ENCODE measurements around the gene DHRSX. TPM values are rescaled to one million over a fixed set of nuclear protein-coding genes. Genes with fewer than 3 reads are reported as not detected.

Gene DHRSX
- total and polyA plus RNA-seq, 12 donors: 6.4 to 68.6 (median 27.7) TPM

GRCh38 chrX:2426289-2426882 lies 74.4 kb downstream of the DHRSX start:
- TF ChIP-seq POLR2A (IDR thresholded peaks at IDR 0.05): no peak
- no peak for TF ChIP-seq CTCF (IDR thresholded peaks at IDR 0.05)
- no peak overlapping the region for H3K4me3 ChIP-seq
- intact Hi-C loops (cut with DNase I): no loop called here
- H3K36me3 ChIP-seq (replicated peaks in 1 of 2): peaks cover 0 to 4% of the 10 kb centered on the region in 2 donors
- H3K27ac ChIP-seq: no peak overlapping the region
- no peaks in the 10 kb centered on the region for H3K4me1 ChIP-seq (replicated peaks in 1 of 2)
- no peaks in the 10 kb centered on the region for H3K27me3 ChIP-seq
- no peaks in the 10 kb centered on the region for H3K9me3 ChIP-seq (replicated peaks in 1 of 3)
- DNase-seq: no peak

- DNase-seq: no peak
- peaks cover 0 to 4% of the 10 kb centered on the region in 2 donors for H3K36me3 ChIP-seq (replicated peaks in 1 of 2)
- 91 to 99% (median 95%) methylated on average over 13 of the region's 13 CpGs for WGBS, 4 donors
Measured at GRCh38 chrX:2425286-2426071, 75.3 kb downstream of the DHRSX start.

DNA sequence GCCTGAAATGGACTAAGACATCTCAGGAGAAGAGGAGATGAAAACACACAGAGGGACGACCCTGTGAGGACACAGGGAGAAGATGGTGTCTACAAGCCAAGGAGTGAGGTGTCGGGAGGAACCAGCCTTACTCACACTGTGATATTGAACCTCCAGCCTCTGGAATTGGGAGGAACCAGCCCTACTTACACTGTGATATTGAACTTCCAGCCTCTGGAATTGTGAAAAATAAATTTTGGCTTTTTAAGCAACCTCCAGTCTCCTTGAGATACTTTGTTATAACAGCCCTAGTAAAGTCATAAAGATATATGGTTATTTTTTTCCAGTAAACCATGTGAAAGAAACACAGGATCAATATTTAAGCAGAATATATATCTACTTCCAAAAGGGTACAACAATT lies 76.5 kb downstream of the DHRSX start:
- 89 to 95% (median 90%) methylated on average over 2 of the region's 2 CpGs for WGBS, 4 donors
- intact Hi-C loops (cut with DNase I): no loop called here
- no peaks in the 10 kb centered on the region for H3K4me1 ChIP-seq (replicated peaks in 1 of 2)
- TF ChIP-seq CTCF (IDR thresholded peaks at IDR 0.05) (no peak), POLR2A (IDR thresholded peaks at IDR 0.05) (no peak)
- H3K36me3 ChIP-seq (replicated peaks in 1 of 2): peaks cover 0 to 4% of the 10 kb centered on the region in 2 donors
- no peaks in the 10 kb centered on the region for H3K27me3 ChIP-seq
- H3K27ac ChIP-seq: no peak overlapping the region
- no peak for DNase-seq
- H3K4me3 ChIP-seq: no peak overlapping the region
- H3K9me3 ChIP-seq (replicated peaks in 1 of 3): no peaks in the 10 kb centered on the region

More at GRCh38 chrX:2425286-2426071, 75.3 kb downstream of the DHRSX start:
- Histone ChIP-seq H3K9me3 (replicated peaks in 1 of 3) (no peaks in the 10 kb centered on the region), H3K27me3 (no peaks in the 10 kb centered on the region), H3K4me1 (replicated peaks in 1 of 2) (no peaks in the 10 kb centered on the region), H3K27ac (no peak overlapping the region), H3K4me3 (no peak overlapping the region)
- TF ChIP-seq POLR2A (IDR thresholded peaks at IDR 0.05) (no peak), CTCF (IDR thresholded peaks at IDR 0.05) (no peak)
- intact Hi-C loops (cut with DNase I): no loop called here

DNA sequence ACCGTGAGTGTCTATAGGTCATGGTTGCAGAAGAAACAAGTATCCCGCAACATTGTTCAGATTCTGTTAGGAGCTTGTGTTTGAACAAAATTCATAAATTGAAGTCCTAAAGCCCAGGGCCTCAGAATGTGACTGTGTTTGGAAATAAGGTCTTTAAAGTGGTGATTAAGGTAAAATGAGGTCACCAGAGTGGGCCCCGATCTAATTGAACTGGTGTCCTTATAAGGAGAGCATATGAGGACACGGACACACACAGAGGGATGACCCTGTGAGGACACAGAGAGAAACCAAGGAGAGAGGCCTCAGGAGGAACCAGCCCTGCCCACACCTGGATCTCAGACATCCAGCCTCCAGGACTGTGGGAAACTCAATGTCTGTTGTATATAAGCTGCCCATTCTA lies 76.9 kb downstream of the DHRSX start:
- no peak for TF ChIP-seq POLR2A (IDR thresholded peaks at IDR 0.05)
- no peak for TF ChIP-seq CTCF (IDR thresholded peaks at IDR 0.05)
- Histone ChIP-seq H3K36me3 (replicated peaks in 1 of 2) (peaks cover 0 to 4% of the 10 kb centered on the region in 2 donors), H3K4me1 (replicated peaks in 1 of 2) (no peaks in the 10 kb centered on the region), H3K27me3 (no peaks in the 10 kb centered on the region), H3K9me3 (replicated peaks in 1 of 3) (no peaks in the 10 kb centered on the region), H3K4me3 (no peak overlapping the region), H3K27ac (no peak overlapping the region)
- WGBS, 4 donors: 69 to 85% (median 78%) methylated on average over 4 of the region's 4 CpGs
- intact Hi-C loops (cut with DNase I): no loop called here
- no peak for DNase-seq

Data from adrenal gland (tissue), 12 donors.